ENCODE results near the gene STOML2.

DNA sequence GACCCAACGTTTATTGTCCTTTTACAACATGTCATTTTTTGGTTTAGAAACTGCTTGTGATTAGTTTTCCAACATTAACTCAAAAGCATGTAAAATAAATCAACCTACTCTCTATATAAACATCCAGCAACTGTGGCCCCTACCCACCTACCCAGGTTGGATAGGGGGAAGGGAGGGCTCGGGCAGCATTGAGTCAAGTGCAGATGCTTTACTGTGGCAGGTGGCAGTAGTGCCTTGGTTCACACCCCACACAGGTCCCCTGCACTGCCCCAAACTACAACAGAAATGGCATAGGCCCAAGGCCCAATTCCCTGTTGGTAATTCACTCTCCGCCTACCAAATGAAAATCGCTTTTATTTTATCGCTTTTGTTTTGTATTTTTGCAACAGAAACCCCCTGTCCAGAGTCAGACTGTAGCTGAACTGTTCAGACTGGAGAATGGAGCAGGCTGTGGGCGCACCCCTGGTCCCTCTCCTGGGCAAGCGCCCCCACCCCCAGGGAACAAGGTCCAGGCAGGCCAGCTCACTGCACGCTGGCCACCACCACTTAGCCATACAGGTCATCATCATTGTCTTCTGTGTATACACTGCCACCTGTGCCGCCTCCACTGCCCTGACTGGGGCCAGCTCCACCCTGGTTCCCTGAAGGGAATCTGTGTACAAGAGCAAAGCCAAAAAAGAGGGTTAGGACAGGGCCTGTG lies 46.2 kb downstream of the STOML2 start:
- TF ChIP-seq, protein P1, sequence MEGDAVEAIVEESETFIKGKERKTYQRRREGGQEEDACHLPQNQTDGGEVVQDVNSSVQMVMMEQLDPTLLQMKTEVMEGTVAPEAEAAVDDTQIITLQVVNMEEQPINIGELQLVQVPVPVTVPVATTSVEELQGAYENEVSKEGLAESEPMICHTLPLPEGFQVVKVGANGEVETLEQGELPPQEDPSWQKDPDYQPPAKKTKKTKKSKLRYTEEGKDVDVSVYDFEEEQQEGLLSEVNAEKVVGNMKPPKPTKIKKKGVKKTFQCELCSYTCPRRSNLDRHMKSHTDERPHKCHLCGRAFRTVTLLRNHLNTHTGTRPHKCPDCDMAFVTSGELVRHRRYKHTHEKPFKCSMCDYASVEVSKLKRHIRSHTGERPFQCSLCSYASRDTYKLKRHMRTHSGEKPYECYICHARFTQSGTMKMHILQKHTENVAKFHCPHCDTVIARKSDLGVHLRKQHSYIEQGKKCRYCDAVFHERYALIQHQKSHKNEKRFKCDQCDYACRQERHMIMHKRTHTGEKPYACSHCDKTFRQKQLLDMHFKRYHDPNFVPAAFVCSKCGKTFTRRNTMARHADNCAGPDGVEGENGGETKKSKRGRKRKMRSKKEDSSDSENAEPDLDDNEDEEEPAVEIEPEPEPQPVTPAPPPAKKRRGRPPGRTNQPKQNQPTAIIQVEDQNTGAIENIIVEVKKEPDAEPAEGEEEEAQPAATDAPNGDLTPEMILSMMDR (IDR thresholded peaks at IDR 0.05; ENCODE audit: insufficient read depth, low read length, poor library complexity, severe bottlenecking), result no peak
- no peak for TF ChIP-seq EZH2phosphoT487 (conservative IDR thresholded peaks at IDR 0.05; ENCODE audit: low read length)
